ENCODE measurements around the gene RFESD. TPM values are rescaled to one million over a fixed set of nuclear protein-coding genes. Genes with fewer than 3 reads are reported as not detected.
A peak's percentile ranks its signal among the peaks of the same experiment; 100 is the strongest.

RFESD gene
- total and polyA plus RNA-seq, 2 of the 13 experiments (the other 11 are each of a cell fraction or from before 2014, with no cell fraction given): 1.1 to 2.2 TPM

- TF ChIP-seq EP300 (IDR thresholded peaks at IDR 0.05; ENCODE audit: low read depth in 2 of 2, low read length in 2 of 2) (peak in 1 of 2 experiments; percentile 13; a peak in 1 of 4 replicates), EP300 (CRISPR knock-in tag; IDR thresholded peaks at IDR 0.05; ENCODE audit: borderline replicate concordance) (no peak), ZNF550 (CRISPR knock-in tag; IDR thresholded peaks at IDR 0.05; ENCODE audit: borderline replicate concordance) (no peak), DMAP1 (CRISPR knock-in tag; IDR thresholded peaks at IDR 0.05) (no peak), CBFB (CRISPR knock-in tag; IDR thresholded peaks at IDR 0.05) (no peak), ZFP1 (CRISPR knock-in tag; IDR thresholded peaks at IDR 0.05) (no peak), NR3C1 (CRISPR knock-in tag; IDR thresholded peaks at IDR 0.05) (no peak), ZC3H13 (CRISPR knock-in tag; IDR thresholded peaks at IDR 0.05) (no peak), PPARG (CRISPR knock-in tag; conservative IDR thresholded peaks at IDR 0.05) (0 out of 2 replicates have a peak, but pooled peaks have one; percentile 25), KAT7 (CRISPR knock-in tag; IDR thresholded peaks at IDR 0.05; ENCODE audit: borderline replicate concordance) (no peak), MXI1 (IDR thresholded peaks at IDR 0.05; ENCODE audit: borderline replicate concordance, low read depth, low read length) (no peak), HMGXB4 (CRISPR knock-in tag; IDR thresholded peaks at IDR 0.05; ENCODE audit: borderline replicate concordance in 1 of 2, low read depth in 1 of 2) (0 out of 4 replicates have a peak, but pooled peaks of 1 of the 2 experiments have one; percentile 13), RBM39 (IDR thresholded peaks at IDR 0.05; ENCODE audit: low read depth, low read length, poor library complexity, severe bottlenecking) (no peak), ZFP82 (CRISPR knock-in tag; IDR thresholded peaks at IDR 0.05; ENCODE audit: borderline replicate concordance) (no peak), NFKBIZ (CRISPR knock-in tag; IDR thresholded peaks at IDR 0.05) (no peak), REL (CRISPR knock-in tag; conservative IDR thresholded peaks at IDR 0.05) (no peak), TP53 (CRISPR knock-in tag; conservative IDR thresholded peaks at IDR 0.05) (no peak), ASH2L (IDR thresholded peaks at IDR 0.05; ENCODE audit: insufficient read length, low read depth, low read length) (no peak), ZNF672 (CRISPR knock-in tag; IDR thresholded peaks at IDR 0.05) (no peak), HOXA5 (CRISPR knock-in tag; IDR thresholded peaks at IDR 0.05) (no peak)
Observed at GRCh38 chr5:95670568-95670967, 24.0 kb downstream of the RFESD start (continued).
